Astrocyte (in vitro differentiated cells and primary cell): ENCODE measurements around the gene GON4L. TPM values are rescaled to one million over a fixed set of nuclear protein-coding genes. Genes with fewer than 3 reads are reported as not detected.

Experiments
- DNase-seq: peaks from one replicate; pipeline ENCODE4 v3.0.0-alpha.2; 2010; ENCODE audit warnings: low read depth
- FAIRE-seq: peaks from 2 replicates; lab custom pipeline; 2011; peaks lifted over from hg19 to GRCh38; lab: Jason Lieb, UNC
- H2AFZ ChIP-seq: 2 replicates; pipeline ENCODE4 v1.6.0; 2012; ENCODE audit warnings: low read depth, low read length, inconsistent platforms
- H3K27ac ChIP-seq: 2 replicates; pipeline ENCODE4 v1.5.1; 2011; ENCODE audit warnings: low read depth, low read length, inconsistent platforms
- H3K27me3 ChIP-seq: 2 replicates; pipeline ENCODE4 v1.6.0; 2011; ENCODE audit warnings: low read length, inconsistent platforms; ENCODE audit not compliant: insufficient read depth
- H3K36me3 ChIP-seq: 2 replicates; pipeline ENCODE4 v1.5.1; 2011; ENCODE audit warnings: low read length, inconsistent platforms; ENCODE audit not compliant: insufficient read depth
- H3K4me1 ChIP-seq: 2 replicates; pipeline ENCODE4 v1.5.1; 2011; ENCODE audit warnings: low read length, inconsistent platforms; ENCODE audit not compliant: insufficient read depth
- H3K4me2 ChIP-seq: 2 replicates; pipeline ENCODE4 v1.6.0; 2012; ENCODE audit warnings: low read length, inconsistent platforms
- H3K4me3 ChIP-seq: 2 replicates; pipeline ENCODE4 v1.5.1; 2011; ENCODE audit warnings: low read depth, mild to moderate bottlenecking, low read length, inconsistent platforms; ENCODE audit not compliant: insufficient read depth
- H3K79me2 ChIP-seq: 2 replicates; pipeline ENCODE4 v1.6.0; 2012; ENCODE audit warnings: mild to moderate bottlenecking, low read length, inconsistent platforms; ENCODE audit not compliant: insufficient read depth
- H3K9ac ChIP-seq: 2 replicates; pipeline ENCODE4 v1.6.0; 2012; ENCODE audit warnings: mild to moderate bottlenecking, low read length, inconsistent platforms
- H3K9me3 ChIP-seq: 2 replicates; pipeline ENCODE4 v1.5.1; 2012; ENCODE audit warnings: low read depth, mild to moderate bottlenecking, low read length, inconsistent platforms; ENCODE audit not compliant: insufficient read depth
- H4K20me1 ChIP-seq: 2 replicates; pipeline ENCODE4 v1.6.0; 2012; ENCODE audit warnings: low read length, inconsistent platforms; ENCODE audit not compliant: insufficient read depth
- H3K27ac Mint-ChIP-seq: one replicate; pipeline ENCODE4 v1.8.0; 2021; ENCODE audit warnings: mild to moderate bottlenecking, mixed read lengths; ENCODE audit not compliant: unreplicated experiment
- H3K27me3 Mint-ChIP-seq: one replicate; pipeline ENCODE4 v1.8.0; 2021; ENCODE audit warnings: low read depth, mixed read lengths; ENCODE audit not compliant: unreplicated experiment
- H3K36me3 Mint-ChIP-seq: one replicate; pipeline ENCODE4 v1.8.0; 2021; ENCODE audit warnings: low read depth, mixed read lengths; ENCODE audit not compliant: unreplicated experiment
- H3K4me1 Mint-ChIP-seq: one replicate; pipeline ENCODE4 v1.8.0; 2021; ENCODE audit warnings: low read depth, mixed read lengths; ENCODE audit not compliant: unreplicated experiment
- H3K4me3 Mint-ChIP-seq: one replicate; pipeline ENCODE4 v1.8.0; 2021; ENCODE audit warnings: mild to moderate bottlenecking, moderate library complexity, mixed read lengths; ENCODE audit not compliant: unreplicated experiment
- H3K9me3 Mint-ChIP-seq: one replicate; pipeline ENCODE4 v1.8.0; 2021; ENCODE audit warnings: mild to moderate bottlenecking, mixed read lengths; ENCODE audit not compliant: unreplicated experiment
- EZH2 ChIP-seq: IDR thresholded peaks from 2 replicates; pipeline ENCODE4 v1.6.1; 2012; ENCODE audit warnings: mild to moderate bottlenecking, low read length, inconsistent platforms; ENCODE audit not compliant: insufficient read depth
- total RNA-seq: library from RNA; stranded (reverse); gene quantifications from 2 replicates; pipeline ENCODE4 v1.2.1, GENCODE V29; 2021
- TF ChIP-seq, protein P1 (sequence below): IDR thresholded peaks from 2 replicates; pipeline ENCODE4 v1.5.1; 2011; ENCODE audit warnings: low read depth, mild to moderate bottlenecking, inconsistent platforms, low read length, moderate library complexity; ENCODE audit not compliant: insufficient read depth

GON4L gene
- total RNA-seq, 1 donor from 2014 or later, result 52.8 TPM

DNA sequence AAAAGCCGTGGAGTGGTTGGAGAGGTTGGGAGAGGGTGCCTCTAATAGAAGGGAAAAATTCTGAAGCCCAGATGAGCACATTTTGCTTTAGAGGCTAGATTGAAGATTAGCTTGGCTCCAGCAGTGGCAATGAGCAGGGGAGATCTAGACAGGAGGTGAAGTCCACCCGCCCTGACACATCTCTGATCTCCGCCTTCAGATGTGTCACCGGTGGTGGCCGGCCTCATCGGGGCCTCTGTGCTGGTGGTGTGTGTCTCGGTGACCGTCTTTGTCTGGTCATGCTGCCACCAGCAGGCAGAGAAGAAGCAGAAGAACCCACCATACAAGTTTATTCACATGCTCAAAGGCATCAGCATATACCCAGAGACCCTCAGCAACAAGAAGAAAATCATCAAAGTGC, 10.8 kb upstream of the GON4L start:
- H3K27me3 Mint-ChIP-seq, result no peaks in the 10 kb centered on the region
- H3K4me3 Mint-ChIP-seq, result no peak overlapping the region
- H3K4me1 Mint-ChIP-seq, result peaks cover 6% of the 10 kb centered on the region
- Histone ChIP-seq H3K4me2 (no peak overlapping the region), H3K27ac (no peak overlapping the region), H3K36me3 (no peaks in the 10 kb centered on the region), H3K79me2 (peaks cover 7% of the 10 kb centered on the region), H2AFZ (no peak overlapping the region), H3K9me3 (no peaks in the 10 kb centered on the region), H3K4me3 (no peak overlapping the region), H4K20me1 (no peaks in the 10 kb centered on the region), H3K9ac (no peak overlapping the region), H3K27me3 (no peaks in the 10 kb centered on the region), H3K4me1 (no peaks in the 10 kb centered on the region)
- FAIRE-seq (no peak), DNase-seq (no peak)
- H3K36me3 Mint-ChIP-seq, result peaks cover 20% of the 10 kb centered on the region
- peaks cover 1% of the 10 kb centered on the region for H3K9me3 Mint-ChIP-seq
- H3K27ac Mint-ChIP-seq, result no peak overlapping the region
- TF ChIP-seq, protein P1, sequence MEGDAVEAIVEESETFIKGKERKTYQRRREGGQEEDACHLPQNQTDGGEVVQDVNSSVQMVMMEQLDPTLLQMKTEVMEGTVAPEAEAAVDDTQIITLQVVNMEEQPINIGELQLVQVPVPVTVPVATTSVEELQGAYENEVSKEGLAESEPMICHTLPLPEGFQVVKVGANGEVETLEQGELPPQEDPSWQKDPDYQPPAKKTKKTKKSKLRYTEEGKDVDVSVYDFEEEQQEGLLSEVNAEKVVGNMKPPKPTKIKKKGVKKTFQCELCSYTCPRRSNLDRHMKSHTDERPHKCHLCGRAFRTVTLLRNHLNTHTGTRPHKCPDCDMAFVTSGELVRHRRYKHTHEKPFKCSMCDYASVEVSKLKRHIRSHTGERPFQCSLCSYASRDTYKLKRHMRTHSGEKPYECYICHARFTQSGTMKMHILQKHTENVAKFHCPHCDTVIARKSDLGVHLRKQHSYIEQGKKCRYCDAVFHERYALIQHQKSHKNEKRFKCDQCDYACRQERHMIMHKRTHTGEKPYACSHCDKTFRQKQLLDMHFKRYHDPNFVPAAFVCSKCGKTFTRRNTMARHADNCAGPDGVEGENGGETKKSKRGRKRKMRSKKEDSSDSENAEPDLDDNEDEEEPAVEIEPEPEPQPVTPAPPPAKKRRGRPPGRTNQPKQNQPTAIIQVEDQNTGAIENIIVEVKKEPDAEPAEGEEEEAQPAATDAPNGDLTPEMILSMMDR, result no peak
- no peak for TF ChIP-seq EZH2

DNA sequence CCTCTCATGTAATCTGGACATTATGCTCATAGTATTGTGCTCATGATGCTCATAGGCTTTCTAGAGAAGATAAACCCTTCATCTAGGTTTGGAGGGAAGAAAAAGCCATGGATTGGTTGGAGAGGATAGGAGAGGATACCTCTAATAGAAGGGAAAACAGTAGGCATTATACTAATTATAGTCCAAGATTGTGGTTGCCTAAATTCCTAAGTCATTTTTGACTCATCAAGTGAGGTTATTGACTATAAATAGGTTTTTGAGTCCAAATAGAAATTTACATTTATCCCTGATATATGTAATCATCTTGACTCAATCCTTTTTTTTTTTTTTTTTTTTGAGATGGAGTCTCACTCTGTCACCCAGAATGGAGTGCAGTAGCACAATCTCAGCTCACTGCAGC, 7.4 kb upstream of the GON4L start:
- no peak overlapping the region for H3K4me2 ChIP-seq
- H3K27me3 Mint-ChIP-seq, result no peaks in the 10 kb centered on the region

DNA sequence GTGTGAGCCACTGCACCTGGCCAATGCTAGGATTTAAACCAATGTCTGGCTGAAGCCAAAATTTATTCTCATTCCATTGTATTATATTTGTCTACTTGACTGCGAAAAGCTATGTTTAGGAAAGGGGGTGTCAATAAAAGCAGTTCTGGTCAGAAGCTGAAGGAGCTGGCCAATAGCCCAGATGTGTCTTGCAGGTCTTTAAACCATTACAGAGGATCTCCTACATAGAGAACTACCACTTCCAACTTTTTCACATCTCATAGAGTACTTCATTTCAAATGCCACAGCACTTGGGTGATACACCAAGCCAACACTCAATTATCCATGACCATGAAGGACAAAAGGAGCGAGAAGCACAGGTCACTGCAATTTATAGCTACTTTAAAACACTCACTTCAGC, 4.9 kb upstream of the GON4L start:
- Histone ChIP-seq H3K79me2 (peaks cover 12% of the 10 kb centered on the region), H4K20me1 (no peaks in the 10 kb centered on the region), H3K27me3 (no peaks in the 10 kb centered on the region), H3K4me2 (no peak overlapping the region), H2AFZ (no peak overlapping the region), H3K36me3 (no peaks in the 10 kb centered on the region), H3K4me3 (no peak overlapping the region), H3K9ac (no peak overlapping the region), H3K9me3 (no peaks in the 10 kb centered on the region), H3K4me1 (peaks cover 14% of the 10 kb centered on the region), H3K27ac (no peak overlapping the region)
- Mint-ChIP-seq H3K27me3 (no peaks in the 10 kb centered on the region), H3K9me3 (no peaks in the 10 kb centered on the region), H3K27ac (no peak overlapping the region), H3K4me1 (peaks cover 9% of the 10 kb centered on the region), H3K4me3 (no peak overlapping the region), H3K36me3 (no peaks in the 10 kb centered on the region)
- no peak for DNase-seq
- no peak for TF ChIP-seq EZH2
- TF ChIP-seq, protein P1, result no peak
- FAIRE-seq, result no peak

More for the DNA sequence above, 7.4 kb upstream of the GON4L start:
- no peak overlapping the region for H3K9ac ChIP-seq
- Mint-ChIP-seq H3K36me3 (peaks cover 9% of the 10 kb centered on the region), H3K9me3 (no peaks in the 10 kb centered on the region), H3K4me1 (peaks cover 5% of the 10 kb centered on the region), H3K27ac (peak overlapping the region; percentile 12), H3K4me3 (no peak overlapping the region)
- no peak overlapping the region for H3K27ac ChIP-seq
- no peaks in the 10 kb centered on the region for H4K20me1 ChIP-seq
- TF ChIP-seq, protein P1, result no peak
- TF ChIP-seq EZH2, result no peak
- H3K79me2 ChIP-seq, result peaks cover 13% of the 10 kb centered on the region
- no peak for FAIRE-seq
- H3K9me3 ChIP-seq, result no peaks in the 10 kb centered on the region
- H3K4me3 ChIP-seq, result no peak overlapping the region
- peak; percentile 24 for DNase-seq
- H3K27me3 ChIP-seq, result no peaks in the 10 kb centered on the region
- no peak overlapping the region for H2AFZ ChIP-seq
- H3K36me3 ChIP-seq, result no peaks in the 10 kb centered on the region
- peaks cover 14% of the 10 kb centered on the region for H3K4me1 ChIP-seq
